ENCODE measurements around the gene COLQ.

The COLQ gene

GRCh38 chr3:15551902-15552301, 30.4 kb upstream of the COLQ start:
- TF ChIP-seq CTCF (IDR thresholded peaks at IDR 0.05; ENCODE audit: low read depth, low read length, missing control alignments) = no peak
- in situ Hi-C loops (cut with HindIII; ENCODE audit: low sequenced_read_pairs) = no loop called here
- DNase-seq (ENCODE audit: low read depth) = no peak
- no peak overlapping the region for H3K4me3 ChIP-seq (ENCODE audit: low read depth, low read length)

GRCh38 chr3:15549846-15550245, 28.3 kb upstream of the COLQ start:
- in situ Hi-C loops (cut with HindIII; ENCODE audit: low sequenced_read_pairs) = loop anchor here (25.0 kb wide), 1 partner anchor 288 kb away; no protein-coding TSS in a partner anchor

GRCh38 chr3:15542614-15543013, 21.1 kb upstream of the COLQ start:
- TF ChIP-seq CTCF (IDR thresholded peaks at IDR 0.05; ENCODE audit: low read depth, low read length, missing control alignments) = no peak
- no peak overlapping the region for H3K4me3 ChIP-seq (ENCODE audit: low read depth, low read length)
- DNase-seq (ENCODE audit: low read depth) = no peak
- in situ Hi-C loops (cut with HindIII; ENCODE audit: low sequenced_read_pairs) = loop anchor here (25.0 kb wide), 1 partner anchor 280 kb away; no protein-coding TSS in a partner anchor

More at GRCh38 chr3:15549846-15550245, 28.3 kb upstream of the COLQ start:
- no peak for TF ChIP-seq CTCF (IDR thresholded peaks at IDR 0.05; ENCODE audit: low read depth, low read length, missing control alignments)
- no peak overlapping the region for H3K4me3 ChIP-seq (ENCODE audit: low read depth, low read length)
- DNase-seq (ENCODE audit: low read depth) = no peak

- in situ Hi-C loops (cut with HindIII; ENCODE audit: low sequenced_read_pairs) = loop anchor here (25.0 kb wide), 1 partner anchor 279 kb away; no protein-coding TSS in a partner anchor
- TF ChIP-seq CTCF (IDR thresholded peaks at IDR 0.05; ENCODE audit: low read depth, low read length, missing control alignments) = no peak
- H3K4me3 ChIP-seq (ENCODE audit: low read depth, low read length) = no peak overlapping the region
- DNase-seq (ENCODE audit: low read depth) = no peak
Observed at GRCh38 chr3:15541371-15541770, 19.9 kb upstream of the COLQ start.

GRCh38 chr3:15539066-15539465, 17.6 kb upstream of the COLQ start:
- TF ChIP-seq CTCF (IDR thresholded peaks at IDR 0.05; ENCODE audit: low read depth, low read length, missing control alignments) = no peak
- DNase-seq (ENCODE audit: low read depth) = no peak
- in situ Hi-C loops (cut with HindIII; ENCODE audit: low sequenced_read_pairs) = loop anchor here (25.0 kb wide), 1 partner anchor 277 kb away; no protein-coding TSS in a partner anchor
- H3K4me3 ChIP-seq (ENCODE audit: low read depth, low read length) = no peak overlapping the region

- TF ChIP-seq CTCF (IDR thresholded peaks at IDR 0.05; ENCODE audit: low read depth, low read length, missing control alignments) = no peak
- H3K4me3 ChIP-seq (ENCODE audit: low read depth, low read length) = no peak overlapping the region
- in situ Hi-C loops (cut with HindIII; ENCODE audit: low sequenced_read_pairs) = loop anchor here (25.0 kb wide), 1 partner anchor 276 kb away; no protein-coding TSS in a partner anchor
- DNase-seq (ENCODE audit: low read depth) = no peak
Observed at GRCh38 chr3:15538345-15538744, 16.8 kb upstream of the COLQ start.
